HEK293 (cell line): ENCODE data around the gene SOAT2.
A peak's percentile ranks its signal among the peaks of the same experiment; 100 is the strongest.

Experiments
- CTCF ChIA-PET: fragments of 350-600 bp; formaldehyde crosslinking; extraction: SDS; loops from one replicate; lab custom pipeline; 2021; ENCODE audit warnings: antibody characterized with exemption; lab: Yijun Ruan, JAX
- POLR2A ChIA-PET: fragments of 300-600 bp; formaldehyde crosslinking; extraction: SDS; loops from one replicate; lab custom pipeline; 2020; ENCODE audit warnings: antibody characterized with exemption, inconsistent platforms; lab: Yijun Ruan, JAX
- H3K27ac ChIP-seq: fragments of 200-500 bp; sonication (Bioruptor generic); 2 replicates; pipeline ENCODE4 v1.5.1; 2014; ENCODE audit warnings: low read depth, low read length, control low read depth, inconsistent platforms; ENCODE audit errors: extremely low read depth
- H3K36me3 ChIP-seq, 2 experiments: fragments of 200-500 bp in 1 of 2; sonication (Bioruptor generic) in 1 of 2; 1 replicate in 1 of 2; 2 replicates in 1 of 2; pipeline ENCODE4 v1.5.1; 2014 to 2017; ENCODE audit warnings: inconsistent platforms in 2 of 2, low read length in 2 of 2; ENCODE audit not compliant: control insufficient read depth in 2 of 2, insufficient read depth in 1 of 2
- H3K4me1 ChIP-seq: fragments of 200-500 bp; sonication (Bioruptor generic); 2 replicates; pipeline ENCODE4 v1.5.1; 2014; ENCODE audit warnings: mild to moderate bottlenecking, low read length, inconsistent platforms; ENCODE audit not compliant: control insufficient read depth, insufficient read depth
- H3K4me3 ChIP-seq: 2 replicates; pipeline ENCODE4 v1.5.1; 2011; ENCODE audit warnings: low read depth, mild to moderate bottlenecking, control low read depth, low read length, moderate library complexity
- H3K9me3 ChIP-seq: fragments of 200-500 bp; sonication (Bioruptor generic); 2 replicates; pipeline ENCODE4 v1.5.1; 2014; ENCODE audit warnings: low read depth, low read length, inconsistent platforms; ENCODE audit not compliant: control insufficient read depth, insufficient read depth
- BCL6B ChIP-seq: fragments of 450-650 bp; formaldehyde crosslinking; IDR thresholded peaks from 2 replicates; pipeline ENCODE4 v1.5.1; 2017; ENCODE audit warnings: missing biosample characterization, missing genetic modification characterization
- FEZF1 ChIP-seq: fragments of 450-650 bp; formaldehyde crosslinking; IDR thresholded peaks from 2 replicates; pipeline ENCODE4 v1.5.1; 2016; ENCODE audit warnings: missing biosample characterization, missing genetic modification characterization
- OVOL3 ChIP-seq: fragments of 450-650 bp; formaldehyde crosslinking; IDR thresholded peaks from 2 replicates; pipeline ENCODE4 v1.5.1; 2016; ENCODE audit warnings: missing biosample characterization, missing genetic modification characterization
- SCRT2 ChIP-seq: fragments of 450-650 bp; formaldehyde crosslinking; IDR thresholded peaks from 2 replicates; pipeline ENCODE4 v1.5.1; 2016; ENCODE audit warnings: missing biosample characterization, missing genetic modification characterization
- SP7 ChIP-seq: fragments of 450-650 bp; formaldehyde crosslinking; IDR thresholded peaks from 2 replicates; pipeline ENCODE4 v1.5.1; 2016; ENCODE audit warnings: missing biosample characterization, missing genetic modification characterization
- ZBTB6 ChIP-seq: fragments of 450-650 bp; formaldehyde crosslinking; IDR thresholded peaks from 2 replicates; pipeline ENCODE4 v1.5.1; 2017; ENCODE audit warnings: missing biosample characterization, missing genetic modification characterization
- ZFHX2 ChIP-seq: fragments of 450-650 bp; formaldehyde crosslinking; conservative IDR thresholded peaks from 2 replicates; pipeline ENCODE4 v1.5.1; 2016; ENCODE audit warnings: missing biosample characterization, missing genetic modification characterization
- ZNF132 ChIP-seq: fragments of 450-650 bp; formaldehyde crosslinking; IDR thresholded peaks from 2 replicates; pipeline ENCODE4 v1.5.1; 2017; ENCODE audit warnings: missing biosample characterization, missing genetic modification characterization, borderline replicate concordance
- ZNF184 ChIP-seq: fragments of 450-650 bp; IDR thresholded peaks from 2 replicates; pipeline ENCODE4 v1.5.1; 2018; ENCODE audit warnings: missing biosample characterization, mild to moderate bottlenecking, missing genetic modification characterization
- ZNF239 ChIP-seq: fragments of 450-650 bp; formaldehyde crosslinking; IDR thresholded peaks from 2 replicates; pipeline ENCODE4 v1.5.1; 2016; ENCODE audit warnings: missing biosample characterization, missing genetic modification characterization
- ZNF341 ChIP-seq: fragments of 450-650 bp; formaldehyde crosslinking; IDR thresholded peaks from 2 replicates; pipeline ENCODE4; 2016; ENCODE audit warnings: low read depth, missing biosample characterization, missing genetic modification characterization
- ZNF404 ChIP-seq: fragments of 450-650 bp; formaldehyde crosslinking; IDR thresholded peaks from 2 replicates; pipeline ENCODE4 v1.5.1; 2017; ENCODE audit warnings: missing biosample characterization, missing genetic modification characterization
- ZNF423 ChIP-seq: fragments of 450-650 bp; formaldehyde crosslinking; IDR thresholded peaks from 2 replicates; pipeline ENCODE4 v1.5.1; 2016; ENCODE audit warnings: missing biosample characterization, missing genetic modification characterization
- ZNF488 ChIP-seq: fragments of 450-650 bp; formaldehyde crosslinking; IDR thresholded peaks from 2 replicates; pipeline ENCODE4 v1.5.1; 2016; ENCODE audit warnings: missing biosample characterization, missing genetic modification characterization
- ZNF521 ChIP-seq: fragments of 450-650 bp; formaldehyde crosslinking; IDR thresholded peaks from 2 replicates; pipeline ENCODE4 v1.5.1; 2017; ENCODE audit warnings: missing biosample characterization, mild to moderate bottlenecking, missing genetic modification characterization
- ZNF560 ChIP-seq: fragments of 450-650 bp; formaldehyde crosslinking; IDR thresholded peaks from 2 replicates; pipeline ENCODE4 v1.5.1; 2017; ENCODE audit warnings: missing biosample characterization, missing genetic modification characterization, borderline replicate concordance
- ZNF600 ChIP-seq: fragments of 450-650 bp; formaldehyde crosslinking; IDR thresholded peaks from 2 replicates; pipeline ENCODE4 v1.5.1; 2016; ENCODE audit warnings: missing biosample characterization, missing genetic modification characterization
- ZNF658 ChIP-seq: fragments of 450-650 bp; formaldehyde crosslinking; IDR thresholded peaks from 2 replicates; pipeline ENCODE4; 2016; ENCODE audit warnings: missing biosample characterization, missing genetic modification characterization
- ZNF704 ChIP-seq: fragments of 450-650 bp; formaldehyde crosslinking; IDR thresholded peaks from 2 replicates; pipeline ENCODE4 v1.5.1; 2016; ENCODE audit warnings: missing biosample characterization, missing genetic modification characterization
- ZNF785 ChIP-seq: fragments of 450-650 bp; formaldehyde crosslinking; IDR thresholded peaks from 2 replicates; pipeline ENCODE4 v1.5.1; 2016; ENCODE audit warnings: missing biosample characterization, missing genetic modification characterization
- ZNF792 ChIP-seq: fragments of 450-650 bp; formaldehyde crosslinking; IDR thresholded peaks from 2 replicates; pipeline ENCODE4 v1.5.1; 2016; ENCODE audit warnings: missing biosample characterization, missing genetic modification characterization
- ZSCAN18 ChIP-seq: fragments of 450-650 bp; formaldehyde crosslinking; IDR thresholded peaks from 2 replicates; pipeline ENCODE4 v1.5.1; 2016; ENCODE audit warnings: missing biosample characterization, missing genetic modification characterization

Gene SOAT2

GRCh38 chr12:53055471-53056266 lies 47.6 kb upstream of the SOAT2 start:
- peaks cover 0 to 18% of the 10 kb centered on the region in 2 experiments; a peak in 1 of 3 replicates for H3K36me3 ChIP-seq
- no peaks in the 10 kb centered on the region for H3K9me3 ChIP-seq
- POLR2A ChIA-PET = interaction anchor here (0.5 to 2.1 kb wide), 5 partner anchors 10 to 266 kb away, joined by 3 to 18 read pairs (median 4); partner anchors contain the start of genes AAAS and EIF4B
- peaks cover 11% of the 10 kb centered on the region for H3K4me1 ChIP-seq
- CTCF ChIA-PET = interaction anchor here (0.6 to 4.7 kb wide), 6 partner anchors 9 to 43 kb away, joined by 3 to 59 read pairs (median 8); partner anchors contain the start of genes IGFBP6 and SPRYD3
- H3K27ac ChIP-seq = no peak overlapping the region
- TF ChIP-seq ZNF239 (tag by site-specific recombination) (no peak), ZBTB6 (tag by site-specific recombination) (no peak), FEZF1 (tag by site-specific recombination) (no peak), ZNF785 (no peak), ZNF404 (tag by site-specific recombination) (no peak), ZNF184 (tag by site-specific recombination) (no peak), ZNF132 (tag by site-specific recombination) (no peak), ZNF521 (tag by site-specific recombination) (no peak), ZNF560 (tag by site-specific recombination) (no peak), OVOL3 (no peak), ZSCAN18 (tag by site-specific recombination) (no peak), ZNF658 (tag by site-specific recombination) (no peak), ZNF704 (tag by site-specific recombination) (no peak), BCL6B (tag by site-specific recombination) (no peak), SP7 (tag by site-specific recombination) (no peak), SCRT2 (no peak), ZNF792 (tag by site-specific recombination) (no peak), ZNF423 (tag by site-specific recombination) (no peak), ZNF341 (tag by site-specific recombination) (no peak)
- no peak overlapping the region for H3K4me3 ChIP-seq

- ChIA-PET POLR2A (no interaction called here), CTCF (interaction anchor here (0.6 to 4.7 kb wide), 5 partner anchors 8 to 213 kb away, joined by 3 to 59 read pairs (median 16); partner anchors contain the start of gene IGFBP6)
- H3K9me3 ChIP-seq = no peaks in the 10 kb centered on the region
- peaks cover 0 to 21% of the 10 kb centered on the region in 2 experiments; a peak in 1 of 3 replicates for H3K36me3 ChIP-seq
- no peak overlapping the region for H3K27ac ChIP-seq
- TF ChIP-seq ZNF488 (tag by site-specific recombination) (no peak), ZNF600 (tag by site-specific recombination) (peak; percentile 18; the same call in 1 of the 2 replicates), ZFHX2 (tag by site-specific recombination) (0 out of 2 replicates have a peak, but pooled peaks have one; percentile 21), ZNF792 (tag by site-specific recombination) (no peak)
- H3K4me3 ChIP-seq = no peak overlapping the region
- H3K4me1 ChIP-seq = peaks cover 13% of the 10 kb centered on the region
Observed at GRCh38 chr12:53056296-53056695, 47.0 kb upstream of the SOAT2 start.
